GM12872 (cell line): Measurements from ENCODE around the gene ABHD15.

ENCODE experiments used
- TF ChIP-seq, protein P1 (sequence below): IDR thresholded peaks from 3 replicates; pipeline ENCODE4 v1.5.1; 2011; ENCODE audit warnings: low read depth, mild to moderate bottlenecking, low read length, moderate library complexity; ENCODE audit not compliant: insufficient read depth

Gene ABHD15

DNA sequence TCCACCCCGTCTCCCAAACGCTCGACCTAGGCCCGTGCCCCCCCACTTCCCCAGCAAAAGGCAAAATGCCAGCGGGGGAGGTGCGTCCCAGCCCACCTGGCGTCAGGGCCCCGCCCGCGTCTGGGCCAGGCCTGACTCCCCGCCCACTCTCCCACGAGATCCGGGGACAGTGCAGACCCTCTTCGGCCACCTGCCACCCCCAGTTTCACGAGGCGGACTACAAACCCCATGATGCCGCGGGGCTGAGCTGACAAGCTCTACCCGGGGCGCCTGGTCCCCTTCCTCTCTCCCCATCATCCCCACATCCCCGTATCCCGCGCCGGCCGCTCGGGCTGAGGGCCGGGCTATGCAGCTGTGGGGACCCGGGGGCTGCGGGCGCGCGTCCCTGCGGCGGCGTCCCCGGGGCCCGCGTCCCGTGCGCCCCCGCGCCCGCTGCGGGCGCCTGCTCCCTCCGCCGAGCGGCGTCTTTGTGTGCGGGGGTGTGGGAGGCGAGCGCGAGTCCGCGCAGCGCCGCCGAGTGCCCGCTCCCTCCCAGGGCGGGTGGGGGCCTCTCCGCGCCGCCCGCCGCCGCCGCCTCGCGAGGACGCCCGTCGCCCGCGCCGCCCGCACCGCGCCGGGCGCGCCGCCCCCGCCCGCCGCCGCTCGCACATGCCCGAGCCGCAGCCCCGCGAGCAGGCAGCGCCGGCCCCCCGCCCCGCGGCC is 26.2 kb upstream of the ABHD15 start, which contains the start of gene ANKRD13B:
TSS of gene ANKRD13B (plus strand) at position 283 of the 702 bp plus-strand sequence. CDS start 490 bp downstream, outside the sequence.
- TF ChIP-seq, protein P1, sequence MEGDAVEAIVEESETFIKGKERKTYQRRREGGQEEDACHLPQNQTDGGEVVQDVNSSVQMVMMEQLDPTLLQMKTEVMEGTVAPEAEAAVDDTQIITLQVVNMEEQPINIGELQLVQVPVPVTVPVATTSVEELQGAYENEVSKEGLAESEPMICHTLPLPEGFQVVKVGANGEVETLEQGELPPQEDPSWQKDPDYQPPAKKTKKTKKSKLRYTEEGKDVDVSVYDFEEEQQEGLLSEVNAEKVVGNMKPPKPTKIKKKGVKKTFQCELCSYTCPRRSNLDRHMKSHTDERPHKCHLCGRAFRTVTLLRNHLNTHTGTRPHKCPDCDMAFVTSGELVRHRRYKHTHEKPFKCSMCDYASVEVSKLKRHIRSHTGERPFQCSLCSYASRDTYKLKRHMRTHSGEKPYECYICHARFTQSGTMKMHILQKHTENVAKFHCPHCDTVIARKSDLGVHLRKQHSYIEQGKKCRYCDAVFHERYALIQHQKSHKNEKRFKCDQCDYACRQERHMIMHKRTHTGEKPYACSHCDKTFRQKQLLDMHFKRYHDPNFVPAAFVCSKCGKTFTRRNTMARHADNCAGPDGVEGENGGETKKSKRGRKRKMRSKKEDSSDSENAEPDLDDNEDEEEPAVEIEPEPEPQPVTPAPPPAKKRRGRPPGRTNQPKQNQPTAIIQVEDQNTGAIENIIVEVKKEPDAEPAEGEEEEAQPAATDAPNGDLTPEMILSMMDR, result no peak

DNA sequence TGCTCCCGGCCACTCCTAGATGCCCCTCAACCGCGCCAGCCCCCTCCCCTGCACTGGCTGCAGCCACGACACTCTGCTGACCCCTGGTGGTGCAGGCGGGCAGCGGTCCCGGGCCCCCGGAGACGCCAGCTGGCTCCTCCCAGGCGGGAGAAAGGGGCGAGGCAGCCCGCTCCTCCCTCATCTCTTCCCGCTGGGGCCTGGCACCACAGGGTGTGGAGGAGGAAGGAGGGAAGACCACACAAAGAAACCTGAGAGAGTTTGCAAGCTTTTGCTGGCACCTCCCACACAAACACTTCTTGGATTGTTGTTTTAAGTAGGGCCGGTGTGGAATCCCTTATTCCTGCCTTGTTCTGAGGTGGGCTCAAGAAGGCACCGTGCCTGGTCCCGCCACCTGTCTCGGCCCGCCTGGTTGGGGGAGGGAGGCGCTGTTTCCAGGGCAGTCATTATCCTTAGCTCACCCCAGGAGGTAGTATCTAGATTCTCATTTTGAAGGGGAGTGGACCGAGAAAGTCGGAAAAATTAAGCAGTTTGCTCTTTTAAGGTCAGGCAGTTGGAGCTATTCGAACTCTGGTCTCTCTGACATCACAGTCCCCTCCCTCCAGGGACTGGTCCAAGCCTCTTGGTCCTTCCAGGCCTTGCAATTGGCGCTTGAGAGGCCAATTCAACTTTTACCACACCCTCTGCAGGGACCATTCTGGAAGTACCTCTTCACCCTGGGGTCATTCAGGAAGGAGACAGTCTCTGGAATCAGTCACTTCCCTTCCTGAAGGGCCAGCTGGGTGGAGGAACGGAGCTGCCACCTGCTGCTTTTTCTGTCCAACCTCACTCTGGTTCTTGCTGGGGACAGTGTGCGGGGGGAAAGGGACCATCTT is 25.1 kb upstream of the ABHD15 start:
- TF ChIP-seq, protein P1, result peak; percentile 94

DNA sequence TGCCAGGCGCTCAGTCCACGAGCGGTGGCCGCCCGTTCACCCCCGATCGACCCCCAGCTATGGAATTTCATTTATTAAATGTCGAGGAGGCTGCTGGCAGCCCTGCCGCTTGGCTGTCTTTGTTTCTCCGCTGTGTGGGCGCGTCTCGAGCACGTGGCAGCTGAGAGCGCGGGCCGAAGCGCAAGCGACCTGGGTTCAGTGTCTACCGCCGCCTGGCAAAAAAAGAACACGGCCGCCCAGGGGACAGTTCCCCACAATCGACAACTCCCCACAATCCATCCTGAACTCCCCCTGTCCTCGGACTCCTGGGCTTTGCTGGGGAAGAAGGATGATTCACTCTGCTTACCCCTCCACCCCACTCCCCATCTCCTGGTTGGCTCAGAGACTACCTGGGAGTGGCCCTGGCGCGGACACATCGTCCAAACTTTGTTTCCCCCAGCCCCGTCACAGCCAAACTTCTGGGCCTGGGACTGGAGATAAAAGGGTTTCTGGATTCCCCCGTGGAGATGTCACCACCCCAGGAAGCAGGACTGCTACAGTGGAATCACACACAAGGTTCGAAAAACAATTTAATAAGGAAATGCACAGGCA is 24.4 kb upstream of the ABHD15 start:
- TF ChIP-seq, protein P1, result no peak

DNA sequence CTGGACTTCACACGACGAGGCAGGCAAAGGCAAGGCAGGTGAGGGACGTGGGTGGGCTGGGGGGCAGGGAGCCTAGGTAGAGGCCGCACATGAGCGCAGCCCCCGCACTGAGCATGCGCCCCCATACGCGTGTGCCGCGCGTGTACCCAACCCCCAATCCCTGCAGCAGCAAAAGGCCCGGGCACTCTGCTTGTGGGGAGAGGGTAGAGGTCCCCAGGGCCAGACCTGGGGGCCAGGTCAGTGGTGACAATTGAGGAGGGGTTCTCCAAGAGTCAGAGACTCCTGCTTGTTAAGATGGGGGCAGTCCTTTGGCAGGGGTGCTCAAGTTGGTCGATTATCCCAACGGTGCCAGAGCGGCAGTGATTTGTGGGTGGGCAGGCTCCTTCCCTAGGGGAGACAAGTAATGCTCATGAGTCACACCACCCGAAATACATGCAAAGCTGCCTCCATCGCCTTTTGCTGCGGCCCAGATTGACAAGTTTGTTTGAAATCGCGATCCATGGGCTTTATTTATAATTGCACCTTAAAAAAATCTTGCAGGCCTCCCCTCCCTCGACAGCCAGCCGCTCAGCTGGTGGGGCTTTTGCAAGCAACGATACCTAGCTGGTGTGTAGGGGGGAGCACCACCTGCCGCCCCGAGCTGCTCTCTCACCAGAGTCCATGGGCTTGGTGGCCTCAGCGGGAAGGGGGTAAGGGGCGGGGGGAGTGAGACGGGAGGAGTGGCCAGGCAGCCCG is 23.7 kb upstream of the ABHD15 start:
- TF ChIP-seq, protein P1, result no peak

DNA sequence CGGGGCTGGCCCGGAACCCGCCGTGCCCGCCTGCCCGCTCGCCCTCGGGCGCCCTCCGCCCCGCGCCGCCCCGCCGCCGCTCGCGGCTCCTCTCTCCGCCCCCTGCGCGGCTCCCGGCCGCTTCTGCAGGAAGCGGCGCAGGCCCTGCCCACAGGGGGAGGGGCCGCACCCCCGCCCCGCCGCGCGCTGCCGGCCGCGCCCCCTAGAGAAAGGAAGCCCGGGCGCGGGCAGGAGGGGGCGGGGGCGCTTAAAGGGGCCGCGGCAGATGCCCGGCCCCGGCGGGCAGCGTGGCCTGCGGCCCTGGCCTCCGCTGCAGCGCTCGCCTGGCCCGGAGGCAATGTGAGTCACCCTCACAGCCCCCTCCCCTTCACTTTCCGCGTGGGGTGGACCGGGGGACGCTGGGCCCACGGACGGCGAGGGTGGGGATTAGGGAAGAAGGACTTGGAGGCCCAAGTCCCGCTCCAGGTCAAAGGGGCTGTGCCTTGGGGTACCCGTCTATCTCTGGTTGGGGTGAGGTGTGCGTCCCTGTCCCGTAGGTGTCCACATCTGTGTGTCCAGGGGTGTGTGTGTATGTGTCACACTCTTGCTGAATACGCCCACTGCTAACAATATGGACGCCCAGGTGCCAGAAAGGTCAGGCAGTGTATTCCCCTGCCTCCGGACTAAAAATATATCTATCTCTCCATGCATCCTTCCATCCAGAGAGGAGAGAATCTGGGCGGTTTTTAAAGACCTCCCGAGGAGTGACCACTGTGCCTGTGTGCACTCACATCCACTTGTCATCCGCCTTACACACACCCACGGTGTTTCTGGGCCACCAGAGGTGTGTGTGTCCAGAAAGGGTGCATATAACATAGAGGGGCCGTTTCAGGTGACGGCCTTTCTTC is 22.9 kb upstream of the ABHD15 start, which contains the start of gene GIT1:
TSS of gene GIT1 (minus strand) at position 125 of the 887 bp plus-strand sequence. CDS start 270 bp downstream, outside the sequence.
- TF ChIP-seq, protein P1, result no peak

DNA sequence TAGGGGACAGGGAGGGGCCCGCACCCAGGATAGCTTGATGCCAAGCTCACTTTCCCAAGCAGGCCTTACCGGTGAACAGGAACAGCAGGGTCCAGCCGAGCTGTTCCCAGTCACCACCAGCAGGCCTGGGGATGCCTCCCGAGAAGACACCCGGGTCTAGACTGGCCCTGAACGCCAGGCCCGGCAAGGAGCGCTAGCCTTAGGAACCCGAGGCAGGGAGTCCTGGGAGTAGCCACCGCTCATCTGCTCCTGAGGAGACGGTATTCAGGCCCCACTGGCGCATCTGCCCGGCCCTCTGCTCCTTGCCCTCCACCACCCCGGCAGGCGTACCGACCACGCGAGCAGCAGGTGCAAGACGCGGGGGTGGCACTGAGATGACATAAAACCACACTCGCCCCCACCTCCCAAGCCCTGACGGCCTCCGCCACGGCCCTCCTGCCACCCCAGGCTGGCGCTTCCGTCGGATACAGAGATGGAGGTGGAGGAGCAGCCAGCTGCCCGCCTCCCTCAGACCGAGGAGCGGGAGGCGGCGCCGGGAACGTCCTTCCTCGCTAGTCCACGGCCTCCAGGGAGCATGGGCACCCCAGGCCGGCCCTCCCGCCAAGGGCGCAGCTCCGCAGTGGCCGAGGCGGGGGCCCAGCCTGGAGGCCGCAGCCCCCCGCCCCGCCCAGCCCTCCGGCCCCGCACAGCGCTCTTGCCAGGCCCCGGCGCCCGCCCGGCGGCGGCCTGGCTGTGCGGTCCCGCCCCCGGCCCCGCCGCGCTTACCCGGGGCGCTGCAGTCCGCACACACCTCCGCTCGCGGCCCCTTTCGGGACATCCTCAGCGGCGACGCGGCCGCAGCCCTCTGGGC is 21.9 kb upstream of the ABHD15 start:
- TF ChIP-seq, protein P1, result no peak
